Suprapubic skin (tissue), 4 donors: ENCODE data around the gene ANAPC1.

Source experiments
- EP300 ChIP-seq: sonication (generic); formaldehyde crosslinking; IDR thresholded peaks from one replicate; pipeline ENCODE4 v1.6.1; 2017; ENCODE audit warnings: antibody characterized with exemption
- POLR2A ChIP-seq, 2 donors: fragments of 450-650 bp; IDR thresholded peaks; one replicate each; pipeline ENCODE4 v1.6.1; 2017; ENCODE audit warnings: antibody characterized with exemption in 2 of 2, mild to moderate bottlenecking in 2 of 2, moderate library complexity in 2 of 2
- POLR2AphosphoS5 ChIP-seq, 3 donors: sonication (generic); formaldehyde crosslinking; IDR thresholded peaks; one replicate each; pipeline ENCODE4 v1.6.1; 2017; ENCODE audit warnings: antibody characterized with exemption in 3 of 3
- TF ChIP-seq, protein P1 (sequence below), 2 donors: fragments of 200-600 bp in 1 of 2; fragments of 450-650 bp in 1 of 2; sonication (generic) in 1 of 2; IDR thresholded peaks; one replicate each; pipeline ENCODE4 v1.5.1; 2016 to 2019; ENCODE audit warnings: antibody characterized with exemption in 2 of 2, mild to moderate bottlenecking in 1 of 2, moderate library complexity in 1 of 2

DNA sequence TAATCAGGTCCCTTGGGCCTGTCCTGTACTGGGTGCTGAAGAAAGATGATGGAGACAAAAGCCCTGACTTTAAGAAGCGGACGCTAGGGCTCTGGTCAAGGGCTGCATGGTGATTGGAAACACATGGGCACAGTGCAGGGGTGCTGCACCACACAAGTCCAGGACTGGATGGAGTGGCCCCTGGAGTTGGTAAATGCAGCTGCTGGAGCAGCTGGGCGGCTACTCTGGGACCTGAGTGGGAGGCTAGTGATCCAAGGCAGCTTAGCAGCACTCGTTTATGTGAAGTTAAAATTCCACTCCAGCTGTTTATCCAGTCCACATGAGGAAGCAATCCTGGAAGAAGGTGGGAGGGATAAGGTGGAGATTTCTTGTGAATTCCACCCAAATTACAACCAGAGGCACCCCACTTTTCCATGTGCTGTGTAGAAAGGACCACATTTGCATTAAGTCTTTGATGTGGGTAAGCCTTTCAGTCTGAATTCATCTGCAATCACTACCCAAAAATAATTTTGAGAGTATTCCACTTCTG lies 39.3 kb upstream of the ANAPC1 start:
- TF ChIP-seq, protein P1, sequence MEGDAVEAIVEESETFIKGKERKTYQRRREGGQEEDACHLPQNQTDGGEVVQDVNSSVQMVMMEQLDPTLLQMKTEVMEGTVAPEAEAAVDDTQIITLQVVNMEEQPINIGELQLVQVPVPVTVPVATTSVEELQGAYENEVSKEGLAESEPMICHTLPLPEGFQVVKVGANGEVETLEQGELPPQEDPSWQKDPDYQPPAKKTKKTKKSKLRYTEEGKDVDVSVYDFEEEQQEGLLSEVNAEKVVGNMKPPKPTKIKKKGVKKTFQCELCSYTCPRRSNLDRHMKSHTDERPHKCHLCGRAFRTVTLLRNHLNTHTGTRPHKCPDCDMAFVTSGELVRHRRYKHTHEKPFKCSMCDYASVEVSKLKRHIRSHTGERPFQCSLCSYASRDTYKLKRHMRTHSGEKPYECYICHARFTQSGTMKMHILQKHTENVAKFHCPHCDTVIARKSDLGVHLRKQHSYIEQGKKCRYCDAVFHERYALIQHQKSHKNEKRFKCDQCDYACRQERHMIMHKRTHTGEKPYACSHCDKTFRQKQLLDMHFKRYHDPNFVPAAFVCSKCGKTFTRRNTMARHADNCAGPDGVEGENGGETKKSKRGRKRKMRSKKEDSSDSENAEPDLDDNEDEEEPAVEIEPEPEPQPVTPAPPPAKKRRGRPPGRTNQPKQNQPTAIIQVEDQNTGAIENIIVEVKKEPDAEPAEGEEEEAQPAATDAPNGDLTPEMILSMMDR (IDR thresholded peaks at IDR 0.05), result no peak
- no peak for TF ChIP-seq POLR2AphosphoS5 (IDR thresholded peaks at IDR 0.05)
- TF ChIP-seq POLR2A (IDR thresholded peaks at IDR 0.05), result no peak
- TF ChIP-seq EP300, result no peak
